Fibroblast of the conjunctiva (primary cell): ENCODE results near the gene MT2A.
"Not testable (repeated sequence)": the region's sequence is repeated elsewhere in the genome, so short reads cannot be mapped to it uniquely, and the experiment has no call there.

Experiments used
- DNase-seq: peaks from one replicate; pipeline ENCODE4 v3.0.0-alpha.2; 2010; ENCODE audit warnings: low read depth

The MT2A gene

GRCh38 chr16:56621665-56622445, 13.5 kb downstream of the MT2A start:
- not testable (repeated sequence) for DNase-seq

GRCh38 chr16:56623184-56623583, 14.8 kb downstream of the MT2A start:
- not testable (repeated sequence) for DNase-seq

GRCh38 chr16:56623637-56624036, 15.3 kb downstream of the MT2A start:
- DNase-seq, result no peak

GRCh38 chr16:56625140-56625942, 17.0 kb downstream of the MT2A start, which contains the start of gene MT1E:
TSS of gene MT1E (plus strand) at chr16:56625781. CDS start at chr16:56625852, 71 bp downstream.
- DNase-seq, result no peak

- peak; percentile 84 for DNase-seq
These were observed 17.7 kb downstream of the MT2A start for GRCh38 chr16:56625943-56626654.

- DNase-seq, result no peak
These were observed 18.3 kb downstream of the MT2A start for GRCh38 chr16:56626685-56627084.

GRCh38 chr16:56628486-56629350, 20.3 kb downstream of the MT2A start:
- no peak for DNase-seq

- DNase-seq, result no peak
These were observed 21.1 kb downstream of the MT2A start for GRCh38 chr16:56629531-56629930.

GRCh38 chr16:56630134-56630533, 21.8 kb downstream of the MT2A start:
- no peak for DNase-seq

- DNase-seq, result no peak
These were observed 22.8 kb downstream of the MT2A start for GRCh38 chr16:56631197-56631596.

GRCh38 chr16:56631832-56632155, 23.4 kb downstream of the MT2A start:
- no peak for DNase-seq

GRCh38 chr16:56632156-56632847, 23.9 kb downstream of the MT2A start, which contains the start of gene MT1M:
TSS of gene MT1M (plus strand) at chr16:56632659. CDS start at chr16:56632732, 73 bp downstream.
- DNase-seq, result no peak

- no peak for DNase-seq
These were observed 24.5 kb downstream of the MT2A start for GRCh38 chr16:56632848-56633365.

- DNase-seq, result no peak
These were observed 25.2 kb downstream of the MT2A start for GRCh38 chr16:56633535-56633934.

- DNase-seq, result no peak
These were observed 26.5 kb downstream of the MT2A start for GRCh38 chr16:56634715-56635440.

- no peak for DNase-seq
These were observed 27.1 kb downstream of the MT2A start for GRCh38 chr16:56635441-56635967.

GRCh38 chr16:56636616-56637413, 28.4 kb downstream of the MT2A start:
- no peak for DNase-seq

GRCh38 chr16:56637814-56638750, 29.7 kb downstream of the MT2A start, which contains the start of gene MT1A:
TSS of gene MT1A (plus strand) at chr16:56638666. CDS start at chr16:56638739, 73 bp downstream.
- peak; percentile 21 for DNase-seq
